GM19455 (cell line): ENCODE results near the gene ZNF700.
A peak's percentile ranks its signal among the peaks of the same experiment; 100 is the strongest.
"Not testable (repeated sequence)": the region's sequence is repeated elsewhere in the genome, so short reads cannot be mapped to it uniquely, and the experiment has no call there.

Experiments used
- ATAC-seq: cut with Tn5 transposase; IDR thresholded peaks from one replicate; pipeline ENCODE4 v1.9.1; 2021; ENCODE audit not compliant: unreplicated experiment

ZNF700 gene

DNA sequence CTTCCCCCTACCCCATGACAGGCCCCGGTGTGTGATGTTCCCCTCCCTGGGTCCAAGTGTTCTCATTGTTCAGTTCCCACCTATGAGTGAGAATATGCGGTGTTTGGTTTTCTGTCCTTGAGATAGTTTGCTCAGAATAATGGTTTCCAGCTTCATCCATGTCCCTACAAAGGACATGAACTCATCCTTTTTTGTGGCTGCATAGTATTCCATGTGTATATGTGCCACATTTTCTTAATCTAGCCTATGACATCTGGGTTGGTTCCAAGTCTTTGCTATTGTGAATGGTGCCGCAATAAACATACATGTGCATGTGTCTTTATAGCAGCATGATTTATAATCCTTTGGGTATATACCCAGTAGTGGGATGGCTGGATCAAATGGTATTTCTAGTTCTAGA lies 13.5 kb downstream of the ZNF700 start:
- not testable (repeated sequence) for ATAC-seq

GRCh38 chr19:11941361-11941887 lies 16.5 kb downstream of the ZNF700 start:
- ATAC-seq: not testable (repeated sequence)

- no peak for ATAC-seq
Measured at GRCh38 chr19:11942008-11942842, 17.3 kb downstream of the ZNF700 start.

DNA sequence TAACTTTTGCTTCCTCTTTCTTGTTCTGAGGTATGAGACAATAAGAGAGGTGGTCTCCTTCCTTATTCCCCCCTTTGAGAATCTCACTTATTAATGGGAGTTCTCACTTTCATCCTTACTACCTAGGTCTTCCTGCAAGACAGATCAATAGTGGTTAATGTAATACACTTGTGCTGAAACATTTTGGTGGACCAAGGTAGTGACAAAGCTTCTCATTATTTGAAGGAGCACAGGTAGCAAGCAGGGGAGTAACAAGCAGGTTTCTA lies 17.9 kb downstream of the ZNF700 start:
- no peak for ATAC-seq

DNA sequence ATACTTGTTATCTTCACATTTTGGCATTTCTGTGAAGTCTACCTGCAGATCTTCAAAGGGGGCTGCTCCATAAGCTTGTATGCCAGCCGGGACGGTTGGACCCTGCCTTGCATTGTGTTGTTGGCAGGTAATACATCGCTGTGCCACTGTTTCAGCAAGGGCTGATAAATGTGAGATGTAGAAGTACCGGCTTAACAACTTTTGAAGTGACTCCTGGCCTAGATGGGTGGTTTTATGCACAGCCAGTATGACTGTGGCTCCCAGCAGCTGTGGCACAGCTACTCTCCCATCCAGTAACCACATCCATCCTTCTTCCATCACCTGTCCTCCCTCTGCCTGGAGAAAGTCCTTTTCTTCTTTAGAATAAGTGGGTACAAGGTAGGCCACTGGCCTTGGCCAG lies 19.7 kb downstream of the ZNF700 start:
- ATAC-seq: no peak

DNA sequence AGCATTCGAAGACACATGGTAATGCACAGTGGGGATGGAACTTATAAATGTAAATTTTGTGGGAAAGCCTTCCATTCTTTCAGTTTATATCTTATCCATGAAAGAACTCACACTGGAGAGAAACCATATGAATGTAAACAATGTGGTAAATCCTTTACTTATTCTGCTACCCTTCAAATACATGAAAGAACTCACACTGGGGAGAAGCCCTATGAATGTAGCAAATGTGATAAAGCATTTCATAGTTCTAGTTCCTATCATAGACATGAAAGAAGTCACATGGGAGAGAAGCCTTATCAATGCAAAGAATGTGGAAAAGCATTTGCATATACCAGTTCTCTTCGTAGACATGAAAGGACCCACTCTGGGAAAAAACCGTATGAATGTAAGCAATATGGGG lies 23.7 kb downstream of the ZNF700 start:
- ATAC-seq: no peak

DNA sequence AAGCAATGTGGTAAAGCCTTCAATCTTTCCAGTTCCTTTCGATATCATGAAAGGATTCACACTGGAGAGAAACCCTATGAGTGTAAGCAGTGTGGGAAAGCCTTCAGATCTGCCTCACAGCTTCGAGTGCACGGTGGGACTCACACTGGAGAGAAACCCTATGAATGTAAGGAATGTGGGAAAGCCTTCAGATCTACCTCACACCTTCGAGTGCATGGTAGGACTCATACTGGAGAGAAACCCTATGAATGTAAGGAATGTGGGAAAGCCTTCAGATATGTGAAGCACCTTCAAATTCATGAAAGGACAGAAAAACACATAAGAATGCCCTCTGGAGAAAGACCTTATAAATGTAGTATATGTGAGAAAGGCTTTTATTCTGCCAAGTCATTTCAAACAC lies 24.3 kb downstream of the ZNF700 start:
- no peak for ATAC-seq

GRCh38 chr19:11949614-11950080 lies 24.7 kb downstream of the ZNF700 start:
- ATAC-seq: not testable (repeated sequence)

GRCh38 chr19:11950312-11950711 lies 25.4 kb downstream of the ZNF700 start:
- ATAC-seq: no peak

DNA sequence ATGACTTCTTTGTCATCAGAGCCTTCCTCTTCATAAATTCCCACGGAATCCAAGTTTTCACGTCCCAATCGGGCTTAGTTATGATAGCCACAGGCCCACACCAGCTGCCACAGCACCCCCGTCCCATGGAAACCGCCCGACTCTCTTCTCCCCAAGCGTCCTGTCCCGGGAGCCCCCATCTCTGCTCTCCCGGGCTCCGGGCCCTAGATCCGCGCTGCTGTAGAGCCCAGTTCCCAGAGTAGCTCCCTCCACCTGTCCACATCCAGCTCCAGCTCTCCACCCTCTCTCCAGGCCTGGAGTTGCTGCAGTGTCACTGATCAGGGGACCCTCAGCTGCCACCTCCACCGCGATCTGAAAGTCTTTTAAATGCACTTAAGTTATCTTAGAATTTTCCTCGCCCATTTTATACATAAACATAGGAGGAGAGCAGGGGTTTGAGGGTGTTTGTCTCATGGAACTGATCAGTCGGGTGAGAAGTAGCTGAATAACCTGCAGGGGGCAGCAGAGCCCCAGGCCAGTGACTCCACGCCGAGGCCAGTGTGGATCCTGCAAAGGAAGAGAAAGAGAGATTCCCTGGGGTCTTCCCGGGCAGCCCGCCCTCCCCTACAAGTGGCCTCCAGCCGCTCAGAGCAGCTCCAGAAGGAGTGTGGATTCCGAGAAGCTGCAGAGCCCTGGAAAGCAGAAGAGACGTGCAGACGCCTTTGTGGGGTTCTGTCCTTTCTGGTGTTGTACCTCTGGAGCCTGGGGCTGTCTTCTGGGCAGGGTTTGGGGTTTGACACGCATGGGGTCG lies 38.9 kb downstream of the ZNF700 start:
- no peak for ATAC-seq

DNA sequence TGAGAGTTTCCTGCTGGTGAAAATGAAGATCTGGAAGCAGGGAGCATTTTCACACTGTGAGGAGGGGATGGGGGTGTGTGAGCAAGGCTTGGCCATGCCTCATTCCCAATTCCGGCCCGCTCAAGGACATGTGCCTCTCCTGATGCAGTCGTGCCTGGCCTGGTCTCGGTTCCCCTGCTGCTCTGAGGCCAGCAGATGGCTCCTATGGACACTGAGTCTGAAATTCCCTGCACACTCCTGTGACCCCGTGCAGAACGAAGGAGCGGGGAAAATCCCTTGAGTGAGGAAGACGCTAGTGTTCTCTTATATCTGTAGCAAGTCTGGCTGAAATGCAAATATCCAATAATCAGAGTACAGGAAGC lies 39.6 kb downstream of the ZNF700 start:
- ATAC-seq: peak; percentile 18

GRCh38 chr19:11964858-11965645 lies 40.1 kb downstream of the ZNF700 start, which contains the start of gene ZNF763:
Gene ZNF763, plus strand, starts transcription at chr19:11965040. Its CDS starts 169 bp downstream, at chr19:11965209.
- peak; percentile 85 for ATAC-seq

GRCh38 chr19:11970174-11970573 lies 45.3 kb downstream of the ZNF700 start:
- no peak for ATAC-seq

GRCh38 chr19:11971041-11971440 lies 46.1 kb downstream of the ZNF700 start:
- no peak for ATAC-seq

GRCh38 chr19:11973019-11973810 lies 48.3 kb downstream of the ZNF700 start:
- ATAC-seq: no peak

GRCh38 chr19:11978492-11979100 lies 53.7 kb downstream of the ZNF700 start:
- ATAC-seq: no peak

DNA sequence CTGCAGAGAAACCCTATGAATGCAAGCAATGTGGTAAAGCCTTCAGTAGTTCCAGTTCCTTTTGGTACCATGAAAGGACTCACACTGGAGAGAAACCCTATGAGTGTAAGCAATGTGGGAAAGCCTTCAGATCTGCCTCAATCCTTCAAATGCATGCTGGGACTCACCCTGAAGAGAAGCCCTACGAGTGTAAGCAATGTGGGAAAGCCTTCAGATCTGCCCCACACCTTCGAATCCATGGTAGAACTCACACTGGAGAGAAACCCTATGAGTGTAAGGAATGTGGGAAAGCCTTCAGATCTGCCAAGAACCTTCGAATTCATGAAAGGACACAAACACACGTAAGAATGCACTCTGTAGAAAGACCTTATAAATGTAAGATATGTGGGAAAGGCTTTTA lies 54.6 kb downstream of the ZNF700 start:
- no peak for ATAC-seq

- no peak for ATAC-seq
Measured at GRCh38 chr19:11982526-11982925, 57.6 kb downstream of the ZNF700 start.

DNA sequence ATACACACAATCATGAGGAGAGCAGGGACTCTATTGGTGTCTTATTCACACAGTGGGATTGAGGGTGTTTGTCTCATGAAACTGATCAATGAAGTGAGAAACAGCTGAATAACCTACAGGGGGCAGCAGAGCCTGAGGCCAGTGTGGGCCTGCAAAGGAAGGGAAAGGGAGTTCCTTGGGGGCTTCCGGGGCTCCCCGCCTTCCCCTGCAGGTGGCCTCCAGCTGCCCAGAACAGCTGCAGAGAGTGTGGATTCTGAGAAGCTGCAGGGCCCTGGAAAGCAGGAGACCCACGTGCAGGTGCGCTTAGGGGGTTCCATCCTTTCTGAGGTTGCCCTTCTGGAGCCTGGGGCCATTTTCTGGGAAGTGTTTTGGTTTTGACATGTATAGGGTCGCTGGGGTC lies 60.1 kb downstream of the ZNF700 start:
- no peak for ATAC-seq

DNA sequence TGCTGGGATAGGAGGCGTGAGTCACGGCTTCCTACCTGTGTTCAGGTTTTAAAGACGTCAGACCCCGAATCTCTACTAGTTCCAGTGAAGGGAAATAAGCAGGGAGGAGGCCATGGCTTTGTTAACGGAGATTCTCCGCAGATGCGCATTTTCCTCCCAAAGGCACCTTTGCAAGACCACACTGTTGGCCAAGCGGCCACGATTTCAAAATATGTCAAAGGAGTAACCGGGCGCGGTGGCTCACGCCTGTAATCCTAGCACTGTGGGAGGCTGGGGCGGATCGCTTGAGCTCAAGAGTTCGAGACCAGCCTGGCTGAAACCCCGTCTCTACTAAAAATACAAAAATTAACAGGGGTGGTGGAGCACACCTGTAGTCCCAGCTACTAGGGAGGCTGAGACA lies 61.8 kb downstream of the ZNF700 start:
- no peak for ATAC-seq
